HFF-Myc (cell line): Measurements from ENCODE around the gene PTHLH.

Source experiments
- DNase-seq: peaks from one replicate; pipeline ENCODE4 v3.0.0-alpha.2; 2011; ENCODE audit warnings: low read depth; ENCODE audit errors: extremely low read depth
- H3K4me3 ChIP-seq: replicated peaks from 2 replicates; pipeline ENCODE4 v1.5.1; 2011; ENCODE audit warnings: low read depth, mild to moderate bottlenecking, control low read depth, low read length
- TF ChIP-seq, protein P1 (sequence below): IDR thresholded peaks from 2 replicates; pipeline ENCODE4 v1.5.1; 2012; ENCODE audit warnings: mild to moderate bottlenecking, low read depth, low read length, control low read depth; ENCODE audit errors: missing control alignments

PTHLH gene

DNA sequence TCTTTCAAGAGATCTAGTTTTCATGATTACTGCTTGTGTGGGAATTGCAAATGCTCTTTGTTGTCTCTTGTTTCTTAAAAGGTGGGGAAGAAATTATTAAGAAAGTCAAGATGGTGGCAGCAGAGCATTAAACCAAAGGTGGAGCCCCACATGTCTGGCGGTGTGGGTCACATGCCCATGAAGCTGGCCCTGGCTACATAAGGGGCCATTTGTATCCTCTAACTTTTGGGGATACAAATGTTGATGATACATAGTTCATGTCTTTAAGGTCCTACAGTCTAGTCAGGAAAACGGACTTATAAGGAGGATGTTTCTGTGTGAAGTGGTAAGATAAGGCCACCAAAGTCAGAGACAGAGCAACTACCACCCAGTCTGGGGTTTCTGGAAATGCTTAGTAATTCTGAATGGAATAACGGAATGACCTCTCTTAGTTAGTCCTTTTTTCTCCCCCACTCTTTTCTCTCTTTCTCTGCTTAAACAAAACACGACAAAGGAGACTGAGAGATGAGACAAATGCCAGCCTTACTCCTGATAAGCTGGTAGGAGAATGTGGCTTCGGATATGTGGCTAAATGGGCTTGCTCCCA is 39.9 kb upstream of the PTHLH start:
- TF ChIP-seq, protein P1, sequence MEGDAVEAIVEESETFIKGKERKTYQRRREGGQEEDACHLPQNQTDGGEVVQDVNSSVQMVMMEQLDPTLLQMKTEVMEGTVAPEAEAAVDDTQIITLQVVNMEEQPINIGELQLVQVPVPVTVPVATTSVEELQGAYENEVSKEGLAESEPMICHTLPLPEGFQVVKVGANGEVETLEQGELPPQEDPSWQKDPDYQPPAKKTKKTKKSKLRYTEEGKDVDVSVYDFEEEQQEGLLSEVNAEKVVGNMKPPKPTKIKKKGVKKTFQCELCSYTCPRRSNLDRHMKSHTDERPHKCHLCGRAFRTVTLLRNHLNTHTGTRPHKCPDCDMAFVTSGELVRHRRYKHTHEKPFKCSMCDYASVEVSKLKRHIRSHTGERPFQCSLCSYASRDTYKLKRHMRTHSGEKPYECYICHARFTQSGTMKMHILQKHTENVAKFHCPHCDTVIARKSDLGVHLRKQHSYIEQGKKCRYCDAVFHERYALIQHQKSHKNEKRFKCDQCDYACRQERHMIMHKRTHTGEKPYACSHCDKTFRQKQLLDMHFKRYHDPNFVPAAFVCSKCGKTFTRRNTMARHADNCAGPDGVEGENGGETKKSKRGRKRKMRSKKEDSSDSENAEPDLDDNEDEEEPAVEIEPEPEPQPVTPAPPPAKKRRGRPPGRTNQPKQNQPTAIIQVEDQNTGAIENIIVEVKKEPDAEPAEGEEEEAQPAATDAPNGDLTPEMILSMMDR: no peak
- no peak overlapping the region for H3K4me3 ChIP-seq
- no peak for DNase-seq

DNA sequence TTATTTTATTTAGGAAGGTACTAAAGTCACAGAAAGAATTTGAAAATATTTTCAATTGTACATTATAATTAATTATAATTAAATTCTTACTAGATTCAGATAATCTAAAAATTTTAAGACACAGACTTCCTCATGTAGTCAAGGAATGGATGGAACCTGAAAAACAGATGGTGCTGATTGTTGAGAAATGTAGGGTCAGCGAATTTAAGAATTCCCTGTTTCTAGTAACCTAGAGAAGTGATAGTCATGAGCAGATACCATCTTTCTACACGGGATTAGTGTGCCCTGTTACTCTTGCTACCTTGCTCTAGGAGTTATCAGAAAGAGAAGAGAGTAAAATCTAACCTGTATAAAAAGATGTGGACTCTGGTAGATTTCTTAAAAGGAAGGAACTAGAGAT is 37.5 kb upstream of the PTHLH start:
- TF ChIP-seq, protein P1: no peak
- DNase-seq: no peak
- no peak overlapping the region for H3K4me3 ChIP-seq

DNA sequence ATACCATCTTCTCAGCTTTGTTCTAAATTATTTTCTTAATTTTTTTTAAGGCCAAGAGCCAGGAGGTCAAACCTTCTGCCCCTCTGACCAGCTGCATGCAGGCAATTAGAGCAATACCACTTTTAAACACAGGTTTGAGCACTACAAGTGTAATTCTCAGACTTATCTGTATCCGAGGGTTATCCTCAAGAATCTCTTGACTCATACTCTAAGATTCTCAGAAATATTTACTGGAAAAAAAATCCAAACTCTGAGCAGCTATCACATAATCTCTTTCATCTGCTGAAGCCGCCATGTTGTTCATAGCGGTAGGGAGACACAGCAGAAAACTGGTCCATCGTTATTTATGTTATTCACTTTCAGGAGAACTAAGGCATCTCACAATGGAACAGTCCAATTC is 27.4 kb upstream of the PTHLH start:
- DNase-seq: no peak
- TF ChIP-seq, protein P1: no peak
- no peak overlapping the region for H3K4me3 ChIP-seq

DNA sequence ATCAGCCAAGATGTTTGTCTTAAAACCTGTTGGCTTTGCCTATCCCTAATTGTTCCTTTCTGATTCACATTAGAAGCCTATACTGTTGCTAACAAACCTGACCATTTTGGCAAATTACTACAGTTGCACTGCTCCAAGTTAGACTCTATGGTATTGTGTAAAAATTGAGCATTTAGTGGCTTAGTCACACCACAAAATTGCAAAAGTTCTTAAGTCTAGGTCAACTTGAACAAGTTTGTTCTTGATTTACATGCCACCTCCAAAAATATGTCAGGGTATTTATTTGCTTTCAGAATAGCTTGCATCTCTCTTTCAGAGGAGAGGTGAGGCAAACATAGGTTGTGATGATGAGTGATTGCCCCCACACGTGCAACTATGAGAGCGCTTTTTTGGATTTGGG is 27.0 kb upstream of the PTHLH start:
- DNase-seq: no peak
- TF ChIP-seq, protein P1: no peak
- H3K4me3 ChIP-seq: no peak overlapping the region

DNA sequence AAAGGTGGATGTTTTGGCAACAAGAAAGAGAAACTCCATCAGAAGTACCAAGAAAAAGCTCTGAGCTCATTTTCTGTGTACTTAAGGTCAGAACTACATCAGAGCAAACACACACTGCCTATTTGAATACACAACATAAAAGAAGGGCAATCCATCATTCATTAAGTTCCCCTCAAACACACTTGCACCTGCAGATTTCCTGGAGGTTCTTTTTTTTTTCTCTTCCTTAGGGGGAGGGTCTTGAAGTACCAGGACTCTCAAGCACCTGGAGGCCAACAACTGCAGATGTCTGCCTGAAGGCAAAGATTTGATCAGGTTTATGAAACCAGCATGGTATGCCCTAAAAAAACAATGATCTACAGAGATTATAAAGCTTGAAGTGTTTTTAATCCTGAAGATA is 26.1 kb upstream of the PTHLH start:
- DNase-seq: no peak
- TF ChIP-seq, protein P1: no peak
- H3K4me3 ChIP-seq: no peak overlapping the region

DNA sequence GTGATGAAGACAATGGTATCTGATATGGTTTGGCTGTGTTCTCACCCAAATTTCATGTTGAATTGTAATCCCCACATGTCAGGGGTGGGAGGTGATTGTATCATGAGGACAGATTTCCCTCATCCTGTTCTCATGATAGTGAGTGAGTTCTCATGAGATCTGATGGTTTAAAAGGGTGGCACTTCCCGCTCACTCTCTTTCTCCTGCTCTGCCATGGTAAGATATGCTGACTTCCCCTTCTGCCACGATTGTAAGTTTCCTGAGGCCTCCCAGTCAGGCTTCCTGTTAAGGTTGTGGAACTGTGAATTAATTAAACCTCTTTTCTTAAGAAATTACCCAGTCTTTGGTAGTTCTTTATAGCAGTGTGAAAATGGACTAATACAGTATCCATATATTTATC is 25.6 kb upstream of the PTHLH start:
- no peak overlapping the region for H3K4me3 ChIP-seq
- DNase-seq: no peak
- TF ChIP-seq, protein P1: no peak

DNA sequence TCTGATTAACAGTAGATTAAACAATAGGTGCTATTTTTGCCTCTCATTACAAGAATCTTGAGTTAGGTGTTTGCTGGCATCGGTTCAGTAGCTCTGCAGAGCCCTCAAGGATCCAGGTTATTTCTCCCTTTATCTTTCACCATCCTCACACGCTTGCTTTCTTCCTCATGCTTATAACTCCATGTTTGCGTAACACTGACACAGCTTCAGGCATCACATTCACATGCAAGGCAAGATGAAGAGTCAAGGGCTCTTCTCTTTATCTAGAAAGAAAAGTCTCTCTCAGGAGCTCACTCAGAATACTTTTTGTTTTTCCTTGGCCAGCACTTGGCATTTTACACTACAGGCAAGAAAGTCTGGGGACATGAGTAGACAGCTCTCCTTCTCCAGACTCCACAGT is 24.2 kb upstream of the PTHLH start:
- no peak for DNase-seq
- H3K4me3 ChIP-seq: no peak overlapping the region

More for the DNA sequence above, 24.2 kb upstream of the PTHLH start:
- TF ChIP-seq, protein P1: no peak
